C1 segment of cervical spinal cord (tissue), 14 donors: ENCODE measurements around the gene XYLT1.

ENCODE experiments used
- DNase-seq, 14 donors: peaks; one replicate each; lab custom pipeline; 2025; lab: John Stamatoyannopoulos, UW

Gene XYLT1

GRCh38 chr16:17357307-17358062 lies 113.3 kb downstream of the XYLT1 start:
- DNase-seq, result no peak

DNA sequence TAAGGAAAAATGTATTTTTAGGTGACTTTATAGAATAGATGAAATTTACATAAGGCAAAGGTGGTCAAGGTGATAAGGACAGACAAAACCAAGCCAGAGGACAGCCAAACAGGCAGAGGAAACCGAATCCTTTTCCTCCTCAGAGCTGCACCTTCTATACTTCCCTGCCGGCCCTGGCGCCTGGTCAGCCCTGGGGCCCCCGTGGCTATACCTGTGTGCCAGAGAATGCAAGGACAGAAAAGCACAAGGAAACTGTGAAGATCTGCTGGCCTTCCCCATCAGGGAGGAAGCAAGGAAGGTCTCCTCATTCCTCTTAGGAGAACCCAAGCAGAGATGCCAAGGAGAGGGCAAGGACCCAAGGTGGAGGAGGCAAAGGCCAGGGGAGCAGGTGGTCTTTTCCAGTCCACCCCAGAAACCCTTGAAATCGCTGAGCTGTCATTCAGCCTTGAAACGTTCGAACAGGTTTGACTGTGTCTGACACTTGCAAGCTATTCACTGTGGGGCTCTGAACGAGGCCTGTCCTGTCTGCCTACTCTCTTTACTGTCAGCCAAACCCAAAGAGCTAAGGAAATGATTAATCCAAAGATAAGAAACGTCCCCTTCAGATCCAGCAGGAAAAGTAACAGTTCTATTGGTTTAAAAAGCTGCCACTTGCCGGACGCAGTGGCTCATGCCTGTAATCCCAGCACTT lies 114.4 kb downstream of the XYLT1 start:
- DNase-seq, result no peak

- DNase-seq, result no peak
Observed at GRCh38 chr16:17354685-17355084, 116.1 kb downstream of the XYLT1 start.

GRCh38 chr16:17354141-17354601 lies 116.6 kb downstream of the XYLT1 start:
- no peak for DNase-seq

DNA sequence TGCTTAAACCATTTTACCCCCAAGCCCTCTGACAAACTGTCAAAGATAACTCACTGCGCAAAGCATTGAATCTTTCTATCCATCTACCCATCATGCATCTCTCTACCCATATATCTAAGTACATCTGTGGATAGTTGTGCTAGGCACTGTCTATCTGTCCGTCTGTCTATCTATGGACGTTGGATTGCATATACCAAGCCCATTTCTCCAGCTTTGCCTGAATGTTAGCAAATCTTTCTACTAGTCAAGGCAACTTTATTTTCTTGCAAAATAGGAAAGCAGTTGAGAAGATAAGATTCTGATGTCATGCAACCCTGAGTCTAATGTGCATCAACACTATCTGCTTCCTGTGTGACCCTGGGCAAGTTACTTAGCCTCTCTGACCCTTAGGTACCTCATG lies 117.2 kb downstream of the XYLT1 start:
- DNase-seq, result no peak

DNA sequence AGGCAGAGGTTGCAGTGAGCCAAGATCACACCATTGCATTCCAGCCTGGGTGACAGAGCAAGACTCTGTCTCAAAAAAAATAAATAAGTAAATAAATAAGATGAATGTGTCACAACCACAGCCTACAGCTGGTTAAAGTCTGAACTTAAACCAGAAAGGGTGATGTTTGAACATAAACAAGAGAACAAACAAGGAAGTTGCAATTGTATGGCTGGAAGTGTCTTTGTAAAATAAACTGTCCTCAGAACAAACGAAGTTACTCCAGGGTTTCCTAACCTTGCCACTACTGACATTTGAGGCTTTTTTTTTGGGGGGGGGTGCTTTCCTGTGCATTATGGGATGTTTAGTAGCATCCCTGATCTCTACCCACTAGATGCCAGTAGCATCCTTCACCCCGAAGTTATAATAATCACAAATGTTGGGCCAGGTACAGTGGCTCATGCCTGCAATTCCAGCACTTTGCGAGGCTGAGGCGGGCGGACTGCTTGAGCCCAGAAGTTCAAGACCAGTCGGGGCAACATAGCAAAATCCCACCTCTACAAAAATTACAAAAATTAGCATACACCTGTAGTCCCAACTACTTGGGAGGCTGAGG lies 119.2 kb downstream of the XYLT1 start:
- DNase-seq, result no peak

DNA sequence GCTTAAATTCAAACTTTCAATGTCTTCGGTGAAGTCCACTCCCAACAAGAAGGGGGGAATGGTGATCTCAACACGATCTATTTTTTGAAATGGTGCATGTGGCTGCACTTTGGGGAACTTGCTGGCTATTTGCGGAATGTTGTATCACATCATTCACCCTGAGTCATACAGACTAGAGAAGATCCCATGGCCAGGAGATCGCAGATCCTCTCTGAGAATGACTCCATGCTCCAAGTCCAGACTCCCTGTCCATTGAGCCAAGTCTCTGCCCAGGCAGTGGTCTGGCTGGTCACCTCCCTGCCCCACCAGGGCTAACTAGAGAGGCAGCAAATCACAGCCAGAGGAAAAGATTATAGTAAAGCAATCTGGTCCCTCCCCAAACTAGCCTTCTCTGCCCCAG lies 120.6 kb downstream of the XYLT1 start:
- no peak for DNase-seq

- DNase-seq, result no peak
Observed at GRCh38 chr16:17348826-17349225, 121.9 kb downstream of the XYLT1 start.

GRCh38 chr16:17348042-17348783 lies 122.5 kb downstream of the XYLT1 start:
- DNase-seq, result no peak

- no peak for DNase-seq
Observed at GRCh38 chr16:17347624-17348023, 123.1 kb downstream of the XYLT1 start.

DNA sequence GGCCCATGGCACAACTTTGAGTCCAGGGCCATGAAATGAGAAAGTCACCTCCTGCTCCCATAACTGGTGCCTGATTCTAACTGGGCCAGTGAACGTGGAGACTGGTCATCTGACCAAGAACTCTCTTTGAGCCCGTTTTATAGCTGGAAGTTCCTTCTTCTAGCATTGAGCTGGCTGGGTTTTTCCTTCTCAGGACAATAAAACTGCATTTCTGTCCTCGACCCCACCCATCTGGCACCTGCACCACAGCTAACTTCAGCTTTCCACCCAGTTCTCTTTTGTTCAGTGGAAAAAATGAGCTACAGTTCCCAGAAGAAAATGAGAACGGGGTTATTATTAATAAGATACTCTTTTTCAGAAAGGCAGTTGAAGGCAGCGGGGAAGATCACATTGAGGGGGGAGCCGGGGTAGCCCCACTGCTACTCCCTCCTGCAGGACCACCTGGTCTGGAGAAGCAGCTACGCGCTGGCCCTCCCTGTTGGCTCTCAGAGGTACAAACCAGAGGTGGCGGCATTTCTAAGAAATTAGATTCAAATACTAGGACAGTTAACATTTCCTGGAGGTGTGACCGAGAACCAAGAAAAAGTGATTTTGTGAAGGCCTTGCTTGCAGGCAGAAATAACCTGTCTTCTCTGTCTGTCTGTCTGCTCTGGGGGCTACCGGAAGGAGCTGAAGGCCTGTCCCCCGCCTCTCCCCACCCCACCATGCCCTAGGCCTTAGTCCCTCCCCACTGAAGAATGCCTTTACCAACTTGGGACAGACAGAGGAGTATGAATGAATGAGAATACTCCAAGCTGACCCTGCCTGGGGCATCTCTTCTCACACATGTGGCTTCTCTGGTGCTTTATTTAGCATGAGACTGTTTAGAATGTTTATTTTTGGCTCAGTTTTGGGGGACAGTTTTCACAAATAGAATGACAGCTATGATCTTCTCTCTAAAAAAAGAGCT lies 123.9 kb downstream of the XYLT1 start:
- DNase-seq, result no peak

DNA sequence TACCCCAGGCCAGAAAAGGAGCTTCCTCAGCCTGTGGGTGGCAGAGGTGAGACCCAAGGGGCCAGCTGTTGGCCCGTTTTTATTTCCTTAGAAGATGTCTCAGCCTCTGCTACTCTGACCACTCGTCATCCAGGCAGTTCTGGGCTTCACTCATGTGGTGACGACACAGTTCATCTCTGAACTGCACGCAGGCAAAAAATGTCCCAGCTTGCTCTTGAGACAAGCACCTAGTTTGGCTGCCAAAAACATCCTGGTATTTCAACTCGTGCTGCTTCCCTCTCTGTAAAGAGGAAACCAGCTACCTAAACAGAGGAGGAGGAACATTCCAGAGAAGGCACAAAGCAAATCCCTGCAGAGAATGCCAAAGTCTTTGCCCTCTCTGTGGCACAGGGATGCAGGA lies 125.7 kb downstream of the XYLT1 start:
- no peak for DNase-seq

GRCh38 chr16:17343728-17344127 lies 127.0 kb downstream of the XYLT1 start:
- no peak for DNase-seq

GRCh38 chr16:17343028-17343427 lies 127.7 kb downstream of the XYLT1 start:
- peak in 4 of 14 donors; percentile 9 to 30 (median 18) for DNase-seq

GRCh38 chr16:17342031-17342430 lies 128.7 kb downstream of the XYLT1 start:
- DNase-seq, result peak in 1 of 14 donors; percentile 10

DNA sequence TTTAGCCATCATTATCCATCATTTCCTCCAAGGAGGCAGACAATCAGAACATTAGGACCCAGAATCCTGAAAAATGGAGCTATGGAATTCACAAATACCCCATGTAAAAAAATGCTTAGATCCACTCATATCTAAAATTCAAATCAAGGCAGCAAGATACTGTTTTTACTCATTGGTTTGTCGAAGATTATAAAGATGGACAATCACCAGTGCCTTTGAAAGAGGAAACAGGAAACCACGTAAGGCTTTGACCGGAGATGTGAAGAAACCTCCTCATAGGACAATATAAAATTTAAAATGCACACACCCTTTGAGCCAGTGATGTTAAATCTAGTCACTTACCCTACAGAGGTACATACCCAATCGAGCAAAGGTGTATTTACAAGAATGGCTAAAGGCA lies 130.0 kb downstream of the XYLT1 start:
- DNase-seq, result no peak

DNA sequence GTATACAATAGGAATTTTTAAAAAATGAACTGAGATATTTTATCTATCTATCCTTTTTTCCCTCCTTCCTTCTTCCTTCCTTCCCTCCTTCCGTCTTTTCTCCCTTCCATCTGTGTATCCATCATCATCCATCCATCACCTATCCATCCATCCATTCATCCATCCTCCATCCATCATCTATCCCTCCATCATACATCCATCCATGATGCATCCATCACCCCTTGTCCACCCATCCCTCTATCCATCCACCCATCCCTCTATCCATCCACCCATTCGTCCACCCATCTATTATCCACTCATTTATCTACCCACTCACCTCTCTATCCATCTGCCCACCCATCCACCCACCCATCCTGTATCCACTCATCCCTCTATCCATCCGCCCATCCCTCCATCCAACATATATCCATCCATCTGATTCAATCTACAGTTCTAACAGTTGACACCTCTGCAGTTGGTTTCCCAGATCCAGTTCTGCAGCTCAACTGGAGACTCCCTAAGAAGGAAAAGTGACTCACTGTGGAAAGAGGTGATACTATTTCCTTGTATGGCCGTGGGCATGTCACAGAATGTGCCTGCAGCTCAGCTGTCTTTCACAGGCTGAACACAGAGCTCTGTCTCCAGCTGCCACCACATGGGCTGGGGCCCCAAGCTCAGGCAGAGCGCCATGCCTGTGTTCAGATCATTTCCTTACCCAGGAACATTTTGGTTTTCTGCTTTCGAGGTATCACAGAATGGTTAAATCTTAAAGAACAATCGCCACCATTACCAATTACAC lies 130.8 kb downstream of the XYLT1 start:
- DNase-seq, result no peak

DNA sequence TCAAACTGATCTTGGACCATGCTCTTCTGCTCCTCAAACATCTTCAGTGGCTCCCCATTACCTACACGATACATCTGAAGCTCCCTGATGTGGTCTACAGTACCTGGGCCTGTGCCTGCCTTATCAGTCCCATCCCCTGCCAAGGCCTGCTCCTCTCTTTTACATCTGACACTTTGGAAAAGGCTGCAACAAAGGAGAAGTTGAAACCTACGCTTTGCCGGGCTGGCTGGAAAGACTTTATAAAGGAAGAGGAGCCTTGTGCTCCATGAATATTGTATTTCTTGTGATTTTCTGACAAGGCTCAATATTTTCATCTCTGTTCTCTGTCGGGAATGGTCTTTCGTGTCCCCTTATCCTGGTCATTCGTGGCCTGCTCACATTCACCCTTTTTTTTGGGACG lies 132.5 kb downstream of the XYLT1 start:
- no peak for DNase-seq

- no peak for DNase-seq
Observed at GRCh38 chr16:17336530-17336900, 134.2 kb downstream of the XYLT1 start.
